Measurements from ENCODE around the gene CHRNA9. TPM values are rescaled to one million over a fixed set of nuclear protein-coding genes. Genes with fewer than 3 reads are reported as not detected.

The CHRNA9 gene
- polyA plus RNA-seq, 2 of the 4 experiments (the other 2 are of a cell fraction) = 1.3 to 1.6 TPM

- ChIA-PET CTCF (interaction anchor here (0.7 to 2.4 kb wide), 14 partner anchors 9 to 254 kb away, joined by 3 to 17 read pairs (median 3); partner anchors contain the start of gene N4BP2), POLR2A (no interaction called here)
- DNase-seq (ENCODE audit: low read depth in 1 of 2, low spot score in 1 of 2) = no peak
- H3K4me2 ChIP-seq = no peak overlapping the region
- ATAC-seq = no peak
- H3K4me3 ChIP-seq = no peak overlapping the region
- H3K9me3 ChIP-seq = no peaks in the 10 kb centered on the region
- peak overlapping the region; percentile 72 to 82; a peak in 5 of 6 replicates for H3K27ac ChIP-seq
- WGBS (ENCODE audit: missing lambda C conversion rate) = 94% methylated on average over 8 of the region's 8 CpGs
- peaks cover 31% of the 10 kb centered on the region for H3K4me1 ChIP-seq
- FAIRE-seq = no peak
- no peak for TF ChIP-seq BHLHE40 (IDR thresholded peaks at IDR 0.05; ENCODE audit: low read depth, low read length)
- TF ChIP-seq ZC3H11A (IDR thresholded peaks at IDR 0.05) = no peak
- no peak for TF ChIP-seq RNF2 (IDR thresholded peaks at IDR 0.05; ENCODE audit: borderline replicate concordance, low read depth)
- TF ChIP-seq JUN (IDR thresholded peaks at IDR 0.05) = no peak
- no peak for TF ChIP-seq MAX (IDR thresholded peaks at IDR 0.05)
- TF ChIP-seq NR3C1 (IDR thresholded peaks at IDR 0.05) = no peak
- TF ChIP-seq MYC (IDR thresholded peaks at IDR 0.05; ENCODE audit: borderline replicate concordance, low read length) = no peak
- TF ChIP-seq CTCF (IDR thresholded peaks at IDR 0.05) = no peak
Measured at GRCh38 chr4:40310225-40310624, 24.9 kb upstream of the CHRNA9 start.

- Histone ChIP-seq H3K27ac (peak overlapping the region; percentile 66 to 82), H3K4me3 (no peak overlapping the region), H3K4me2 (peak overlapping the region; percentile 27; the same call in 1 of the 3 replicates), H3K4me1 (peaks cover 41% of the 10 kb centered on the region), H3K9me3 (no peaks in the 10 kb centered on the region)
- no peak for ATAC-seq
- ChIA-PET POLR2A (interaction anchor here (0.7 to 1.2 kb wide), 2 partner anchors 20 to 256 kb away, joined by 3 to 4 read pairs; partner anchors contain the start of gene N4BP2), CTCF (interaction anchor here (0.6 to 2.4 kb wide), 5 partner anchors 12 to 255 kb away, joined by 3 to 9 read pairs (median 3); partner anchors contain the start of gene N4BP2)
- DNase-seq (ENCODE audit: low read depth in 1 of 2, low spot score in 1 of 2) = peak in 1 of 2 experiments; percentile 58
- 84% methylated on average over 11 of the region's 11 CpGs for WGBS (ENCODE audit: missing lambda C conversion rate)
- TF ChIP-seq CEBPB (IDR thresholded peaks at IDR 0.05) = peak in 1 of 2 experiments; percentile 31; a peak in 1 of 4 replicates
- no peak for TF ChIP-seq FOXS1 (CRISPR knock-in tag; IDR thresholded peaks at IDR 0.05)
- FAIRE-seq = no peak
Measured at GRCh38 chr4:40311811-40312346, 23.3 kb upstream of the CHRNA9 start.

GRCh38 chr4:40314951-40315350 is 20.2 kb upstream of the CHRNA9 start:
- H3K9me3 ChIP-seq = no peaks in the 10 kb centered on the region
- CTCF ChIA-PET = no interaction called here
- ATAC-seq (no peak), DNase-seq (ENCODE audit: low read depth in 1 of 2, low spot score in 1 of 2) (peak in 1 of 2 experiments; percentile 49), FAIRE-seq (no peak)
- peak overlapping the region; percentile 83 to 98 for H3K27ac ChIP-seq
- H3K4me2 ChIP-seq = peak overlapping the region; percentile 93; the same call in 2 of the 3 replicates
- H3K4me1 ChIP-seq = peaks cover 53% of the 10 kb centered on the region
- POLR2A ChIA-PET = no interaction called here
- H3K4me3 ChIP-seq = no peak overlapping the region
- TF ChIP-seq BHLHE40 (IDR thresholded peaks at IDR 0.05; ENCODE audit: low read depth, low read length) = no peak
- no peak for TF ChIP-seq SMC3 (IDR thresholded peaks at IDR 0.05)
- TF ChIP-seq REST (IDR thresholded peaks at IDR 0.05) = no peak
- no peak for TF ChIP-seq USF2 (IDR thresholded peaks at IDR 0.05)
- no peak for TF ChIP-seq FOSL2 (IDR thresholded peaks at IDR 0.05)
- 0 out of 2 replicates have a peak, but pooled peaks have one; percentile 25 for TF ChIP-seq FOSL2 (CRISPR knock-in tag; IDR thresholded peaks at IDR 0.05)
- peak; percentile 26 to 67; a peak in 2 of 4 replicates for TF ChIP-seq CEBPB (IDR thresholded peaks at IDR 0.05)
- TF ChIP-seq HOXB13 (CRISPR knock-in tag; IDR thresholded peaks at IDR 0.05; ENCODE audit: low read depth) = no peak
- WGBS (ENCODE audit: missing lambda C conversion rate) = 81% methylated on average over 5 of the region's 5 CpGs
